Kidney (tissue), 14 donors: ENCODE measurements around the gene MRPL58. TPM values are rescaled to one million over a fixed set of nuclear protein-coding genes. Genes with fewer than 3 reads are reported as not detected.
"Not testable (repeated sequence)": the region's sequence is repeated elsewhere in the genome, so short reads cannot be mapped to it uniquely, and the experiment has no call there.

Experiments
- DNase-seq, 5 donors: peaks; one replicate each; pipeline ENCODE4 v3.0.0-alpha.2; 2013 to 2020
- FAIRE-seq: peaks from 2 replicates; lab custom pipeline; 2012; peaks lifted over from hg19 to GRCh38; lab: Jason Lieb, UNC
- H3K27ac ChIP-seq, 2 donors: one replicate each; pipeline ENCODE4 v1.7.0; 2013; ENCODE audit warnings: low read depth in 2 of 2, low read length in 2 of 2, inconsistent platforms in 1 of 2
- H3K27me3 ChIP-seq: one replicate; pipeline ENCODE4 v1.7.1; 2013; ENCODE audit warnings: low read length, inconsistent platforms; ENCODE audit not compliant: control insufficient read depth, insufficient read depth
- H3K36me3 ChIP-seq, 3 donors: one replicate each; pipeline versions ENCODE4 v1.7.0 to v1.7.1; 2013; ENCODE audit warnings: low read length in 3 of 3, control low read depth in 1 of 3, inconsistent platforms in 1 of 3; ENCODE audit not compliant: insufficient read depth in 3 of 3, control insufficient read depth in 2 of 3
- H3K4me1 ChIP-seq, 3 donors: one replicate each; pipeline versions ENCODE4 v1.7.0 to v1.7.1; 2013; ENCODE audit warnings: low read length in 3 of 3, inconsistent platforms in 1 of 3, low read depth in 1 of 3; ENCODE audit not compliant: control insufficient read depth in 2 of 3, insufficient read depth in 2 of 3
- H3K4me3 ChIP-seq, 3 donors: one replicate each; pipeline versions ENCODE4 v1.7.0 to v1.8.1; 2013; ENCODE audit warnings: low read length in 3 of 3, control low read depth in 1 of 3, inconsistent platforms in 1 of 3
- H3K9ac ChIP-seq, 3 donors: one replicate each; pipeline versions ENCODE4 v1.7.0 to v1.7.1; 2013; ENCODE audit warnings: low read length in 3 of 3, control low read depth in 1 of 3, inconsistent platforms in 1 of 3
- H3K9me3 ChIP-seq, 3 donors: one replicate each; pipeline versions ENCODE4 v1.7.0 to v1.7.1; 2013; ENCODE audit warnings: low read length in 3 of 3, control low read depth in 1 of 3, inconsistent platforms in 1 of 3; ENCODE audit not compliant: control insufficient read depth in 2 of 3, insufficient read depth in 1 of 3
- intact Hi-C: fragments of 100-400 bp; cut with DNase I; formaldehyde crosslinking; loops from one replicate; pipeline ENCODE4 v1.11.1; 2022
- polyA plus RNA-seq: library from polyadenylated mRNA; stranded (reverse); fragments of 350-450 nt; fragmentation: Illumina TruSeq; extraction: RNeasy Lipid Tissue Mini Kit (QIAGEN cat#74804); gene quantifications from one replicate; pipeline ENCODE4 v1.2.3, GENCODE V29; 2014; ENCODE audit warnings: low read depth, low replicate concordance; ENCODE audit not compliant: insufficient read depth
- total RNA-seq: library from RNA; stranded (reverse); fragmentation: NEBNext Ultra II Directional; extraction: Animal tissue kit (Norgen Biotek cat#: 25700); gene quantifications from one replicate; pipeline ENCODE4 v1.2.1, GENCODE V29; 2021
- TF ChIP-seq, protein P1 (sequence below): IDR thresholded peaks from 3 replicates; pipeline ENCODE4 v1.5.1; 2012; ENCODE audit warnings: mild to moderate bottlenecking, moderate library complexity, borderline replicate concordance; ENCODE audit not compliant: insufficient read depth; ENCODE audit errors: extremely low read depth
- donor health status: control.
- donor health status: control.
- donor health status: control.
- donor health status: control.
- donor health status: control.
- donor health status: DM: yes; HTN: yes; CAD: no.
- donor health status: Normal renal cell carcinoma (clear cell type).

The MRPL58 gene
- total and polyA plus RNA-seq, 2 donors from 2014 or later = 23.1 to 84.5 TPM

DNA sequence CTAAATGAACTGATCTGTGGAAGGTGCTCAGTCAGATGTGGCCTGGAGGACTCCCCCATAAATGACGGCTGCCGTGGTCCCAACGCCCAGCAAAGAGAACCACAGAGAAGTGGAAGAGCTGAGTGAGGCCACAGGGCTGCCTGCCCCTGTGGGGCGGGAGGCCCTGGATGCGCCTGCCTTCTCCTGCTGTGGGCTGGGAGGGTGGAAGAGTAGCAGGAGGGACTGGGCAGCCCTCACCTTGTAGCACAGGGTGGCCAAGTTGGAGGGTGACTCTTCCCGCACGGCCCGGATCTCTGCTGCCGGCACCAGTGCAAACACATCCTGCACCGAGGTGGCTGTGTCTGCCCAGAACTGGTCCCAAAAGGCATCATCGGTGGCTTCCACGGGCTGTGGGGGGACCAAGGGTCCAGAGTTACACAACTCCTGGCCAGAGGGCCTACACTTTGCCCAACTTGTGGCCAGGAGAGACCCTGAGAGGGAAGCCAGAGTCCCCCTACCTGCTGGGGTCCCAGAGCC lies 48.2 kb upstream of the MRPL58 start:
- Histone ChIP-seq H3K9ac (no peak overlapping the region), H3K4me3 (no peak overlapping the region), H3K9me3 (no peaks in the 10 kb centered on the region), H3K27me3 (no peaks in the 10 kb centered on the region), H3K27ac (no peak overlapping the region), H3K4me1 (peaks cover 0 to 2% (median 0%) of the 10 kb centered on the region in 3 donors), H3K36me3 (no peaks in the 10 kb centered on the region)
- DNase-seq (no peak), FAIRE-seq (no peak)
- TF ChIP-seq, protein P1, sequence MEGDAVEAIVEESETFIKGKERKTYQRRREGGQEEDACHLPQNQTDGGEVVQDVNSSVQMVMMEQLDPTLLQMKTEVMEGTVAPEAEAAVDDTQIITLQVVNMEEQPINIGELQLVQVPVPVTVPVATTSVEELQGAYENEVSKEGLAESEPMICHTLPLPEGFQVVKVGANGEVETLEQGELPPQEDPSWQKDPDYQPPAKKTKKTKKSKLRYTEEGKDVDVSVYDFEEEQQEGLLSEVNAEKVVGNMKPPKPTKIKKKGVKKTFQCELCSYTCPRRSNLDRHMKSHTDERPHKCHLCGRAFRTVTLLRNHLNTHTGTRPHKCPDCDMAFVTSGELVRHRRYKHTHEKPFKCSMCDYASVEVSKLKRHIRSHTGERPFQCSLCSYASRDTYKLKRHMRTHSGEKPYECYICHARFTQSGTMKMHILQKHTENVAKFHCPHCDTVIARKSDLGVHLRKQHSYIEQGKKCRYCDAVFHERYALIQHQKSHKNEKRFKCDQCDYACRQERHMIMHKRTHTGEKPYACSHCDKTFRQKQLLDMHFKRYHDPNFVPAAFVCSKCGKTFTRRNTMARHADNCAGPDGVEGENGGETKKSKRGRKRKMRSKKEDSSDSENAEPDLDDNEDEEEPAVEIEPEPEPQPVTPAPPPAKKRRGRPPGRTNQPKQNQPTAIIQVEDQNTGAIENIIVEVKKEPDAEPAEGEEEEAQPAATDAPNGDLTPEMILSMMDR = no peak
- intact Hi-C loops = no loop called here

GRCh38 chr17:74964988-74965622 lies 47.4 kb upstream of the MRPL58 start:
- Histone ChIP-seq H3K4me1 (peaks cover 0 to 2% (median 0%) of the 10 kb centered on the region in 3 donors), H3K27ac (no peak overlapping the region), H3K9ac (no peak overlapping the region), H3K9me3 (no peaks in the 10 kb centered on the region), H3K4me3 (no peak overlapping the region), H3K36me3 (no peaks in the 10 kb centered on the region), H3K27me3 (no peaks in the 10 kb centered on the region)
- intact Hi-C loops = no loop called here
- TF ChIP-seq, protein P1 = no peak
- FAIRE-seq = no peak
- no peak for DNase-seq

DNA sequence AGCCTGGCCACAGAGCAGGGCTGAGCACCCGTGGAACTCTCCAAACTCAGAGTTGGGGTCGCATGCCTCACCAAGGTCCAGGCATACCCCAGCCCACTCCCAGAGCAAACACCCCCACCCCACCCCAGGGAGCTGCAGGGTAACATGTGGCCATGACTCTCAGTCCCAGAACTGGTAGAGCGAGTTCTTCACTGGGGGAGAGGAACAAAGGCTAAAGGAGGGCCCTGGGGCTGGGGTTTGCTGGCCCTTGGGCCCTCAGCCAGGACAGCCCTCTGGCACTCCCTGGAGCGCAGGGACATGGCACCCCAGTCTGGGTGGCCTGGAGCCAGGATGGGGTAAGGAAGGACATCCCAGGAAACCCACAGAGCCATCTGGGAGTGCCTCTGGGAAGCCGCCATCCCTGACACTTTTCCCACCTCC lies 44.1 kb upstream of the MRPL58 start:
- Histone ChIP-seq H3K4me1 (peaks cover 0 to 4% (median 3%) of the 10 kb centered on the region in 3 donors), H3K36me3 (no peaks in the 10 kb centered on the region), H3K27me3 (no peaks in the 10 kb centered on the region), H3K9me3 (no peaks in the 10 kb centered on the region), H3K27ac (no peak overlapping the region), H3K9ac (no peak overlapping the region), H3K4me3 (no peak overlapping the region)
- FAIRE-seq (no peak), DNase-seq (no peak)
- intact Hi-C loops = no loop called here
- TF ChIP-seq, protein P1 = no peak

DNA sequence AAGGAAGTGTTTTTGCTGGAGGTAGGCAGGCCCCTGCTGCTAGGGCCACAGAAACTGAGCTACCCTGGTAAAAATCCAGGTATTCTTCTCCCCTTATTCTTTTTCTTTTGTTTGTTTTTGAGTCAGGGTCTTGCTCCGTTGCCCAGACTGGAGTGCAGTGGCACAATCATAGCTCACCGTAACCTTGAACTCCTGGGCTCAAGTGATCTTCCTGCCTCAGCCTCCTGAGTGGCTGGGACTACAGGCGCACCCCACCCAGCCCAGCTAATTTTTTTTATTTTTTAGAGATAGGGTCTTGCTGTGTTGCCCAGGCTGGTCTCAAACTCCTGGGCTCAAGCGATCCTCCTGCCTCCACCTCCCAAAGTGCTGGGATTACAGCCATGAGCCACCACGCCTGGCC lies 43.0 kb upstream of the MRPL58 start:
- FAIRE-seq, H3K27ac ChIP-seq, intact Hi-C loops, H3K27me3 ChIP-seq, DNase-seq, H3K4me3 ChIP-seq, H3K4me1 ChIP-seq, H3K9ac ChIP-seq, H3K9me3 ChIP-seq, H3K36me3 ChIP-seq: not testable (repeated sequence)
